Fibroblast of lung (primary cell): ENCODE results near the gene PSMG3.

Source experiments
- EZH2 ChIP-seq: IDR thresholded peaks from 2 replicates; pipeline ENCODE4 v1.5.1; 2012; ENCODE audit warnings: low read length, control low read depth, mild to moderate bottlenecking; ENCODE audit errors: missing control alignments
- TF ChIP-seq, protein P1 (sequence below), 2 donors: IDR thresholded peaks in 1 of 2; conservative IDR thresholded peaks in 1 of 2; 1 replicate in 1 of 2; 2 replicates in 1 of 2; pipeline ENCODE4 v1.5.1; 2011 to 2012; ENCODE audit warnings: low read length in 2 of 2, control low read depth in 1 of 2, inconsistent platforms in 1 of 2, low read depth in 1 of 2, mild to moderate bottlenecking in 1 of 2

DNA sequence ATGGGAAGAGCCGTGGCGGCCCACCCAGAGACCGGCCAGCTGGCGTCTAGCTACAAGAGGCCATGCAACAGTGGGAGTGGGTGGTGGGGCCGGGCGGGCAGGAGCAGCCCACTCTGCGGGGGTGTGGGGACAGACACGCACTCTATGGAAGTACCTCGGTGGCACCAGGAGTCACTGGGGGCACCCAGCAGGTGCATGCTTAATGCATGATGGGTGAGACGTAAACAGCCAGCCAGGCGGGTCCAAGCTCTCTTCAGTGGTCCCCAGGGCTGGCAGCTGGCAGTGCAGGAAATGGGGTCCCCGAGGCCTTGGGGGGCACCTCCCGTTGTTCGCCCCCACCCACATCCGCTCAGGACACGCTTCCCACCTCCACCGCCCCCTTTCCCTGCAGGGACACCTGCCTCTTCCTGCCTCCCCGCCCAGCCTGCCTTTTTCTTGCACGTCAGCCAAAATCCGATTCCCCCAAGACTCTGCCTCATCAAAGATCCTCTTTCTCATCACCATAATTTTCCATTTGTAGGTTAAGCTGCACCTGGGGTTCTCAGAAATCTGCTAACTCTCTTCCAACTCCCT, 22.6 kb upstream of the PSMG3 start:
- TF ChIP-seq, protein P1, sequence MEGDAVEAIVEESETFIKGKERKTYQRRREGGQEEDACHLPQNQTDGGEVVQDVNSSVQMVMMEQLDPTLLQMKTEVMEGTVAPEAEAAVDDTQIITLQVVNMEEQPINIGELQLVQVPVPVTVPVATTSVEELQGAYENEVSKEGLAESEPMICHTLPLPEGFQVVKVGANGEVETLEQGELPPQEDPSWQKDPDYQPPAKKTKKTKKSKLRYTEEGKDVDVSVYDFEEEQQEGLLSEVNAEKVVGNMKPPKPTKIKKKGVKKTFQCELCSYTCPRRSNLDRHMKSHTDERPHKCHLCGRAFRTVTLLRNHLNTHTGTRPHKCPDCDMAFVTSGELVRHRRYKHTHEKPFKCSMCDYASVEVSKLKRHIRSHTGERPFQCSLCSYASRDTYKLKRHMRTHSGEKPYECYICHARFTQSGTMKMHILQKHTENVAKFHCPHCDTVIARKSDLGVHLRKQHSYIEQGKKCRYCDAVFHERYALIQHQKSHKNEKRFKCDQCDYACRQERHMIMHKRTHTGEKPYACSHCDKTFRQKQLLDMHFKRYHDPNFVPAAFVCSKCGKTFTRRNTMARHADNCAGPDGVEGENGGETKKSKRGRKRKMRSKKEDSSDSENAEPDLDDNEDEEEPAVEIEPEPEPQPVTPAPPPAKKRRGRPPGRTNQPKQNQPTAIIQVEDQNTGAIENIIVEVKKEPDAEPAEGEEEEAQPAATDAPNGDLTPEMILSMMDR (conservative IDR thresholded peaks at IDR 0.05 in 1 of 2, IDR thresholded peaks at IDR 0.05 in 1 of 2; ENCODE audit: low read depth in 1 of 2, low read length in 2 of 2), result no peak
- no peak for TF ChIP-seq EZH2
